GM15510 (cell line): ENCODE measurements around the gene ZNHIT2.

Experiments
- POLR2A ChIP-seq: IDR thresholded peaks from 3 replicates; pipeline ENCODE4 v1.6.1; 2011; ENCODE audit warnings: borderline replicate concordance; ENCODE audit not compliant: insufficient read length; ENCODE audit errors: extremely low read depth

Gene ZNHIT2

GRCh38 chr11:65127473-65128181 is 10.1 kb upstream of the ZNHIT2 start:
- TF ChIP-seq POLR2A: no peak

- peak; percentile 40 for TF ChIP-seq POLR2A
These were observed 9.2 kb upstream of the ZNHIT2 start for GRCh38 chr11:65126624-65127274.

- TF ChIP-seq POLR2A: no peak
These were observed 7.9 kb upstream of the ZNHIT2 start for GRCh38 chr11:65125197-65126056.

GRCh38 chr11:65124480-65125196 is 7.1 kb upstream of the ZNHIT2 start:
- no peak for TF ChIP-seq POLR2A

GRCh38 chr11:65121865-65122696 is 4.6 kb upstream of the ZNHIT2 start, which contains the start of the genes FAU and MRPL49:
FAU (minus strand) TSS chr11:65122134; CDS start chr11:65121813, 321 bp downstream.
MRPL49 (plus strand) TSS chr11:65122321; CDS start chr11:65122347, 26 bp downstream.
- TF ChIP-seq POLR2A: peak; percentile 94

GRCh38 chr11:65121447-65121864 is 4.0 kb upstream of the ZNHIT2 start:
- TF ChIP-seq POLR2A: no peak

- TF ChIP-seq POLR2A: no peak
These were observed 3.3 kb upstream of the ZNHIT2 start for GRCh38 chr11:65120831-65121230.

GRCh38 chr11:65119670-65119995 is 2.1 kb upstream of the ZNHIT2 start:
- no peak for TF ChIP-seq POLR2A

- no peak for TF ChIP-seq POLR2A
These were observed 766 bp upstream of the ZNHIT2 start for GRCh38 chr11:65118097-65118837.

- peak; percentile 15 for TF ChIP-seq POLR2A
These were observed 913 bp downstream of the ZNHIT2 start for GRCh38 chr11:65116370-65117205.

- TF ChIP-seq POLR2A: no peak
These were observed 2.0 kb downstream of the ZNHIT2 start for GRCh38 chr11:65115361-65116082.
